Gastrocnemius medialis (tissue), 4 donors: ENCODE results near the gene SULF2. TPM values are rescaled to one million over a fixed set of nuclear protein-coding genes. Genes with fewer than 3 reads are reported as not detected.

Experiments
- ATAC-seq, 2 donors: fragments of 150-250 bp; one replicate each; pipeline ENCODE4 v1.9.1; 2016
- DNase-seq, 2 donors: peaks; one replicate each; pipeline ENCODE4 v3.0.0-alpha.2; 2019
- H3K27ac ChIP-seq, 4 donors: fragments of 200-600 bp; sonication (generic); 1 replicate in 1 of 4; 2 replicates in 3 of 4; pipeline ENCODE4 v1.5.1; 2016 to 2018; ENCODE audit warnings: mild to moderate bottlenecking in 2 of 4, moderate library complexity in 1 of 4
- H3K27me3 ChIP-seq, 3 donors: fragments of 200-600 bp; sonication (generic) in 2 of 3; 1 replicate in 1 of 3; 2 replicates in 2 of 3; pipeline versions ENCODE4 v1.5.1 to v1.6.0; 2016 to 2019; ENCODE audit warnings: mild to moderate bottlenecking in 1 of 3, moderate library complexity in 1 of 3
- H3K36me3 ChIP-seq, 2 donors: fragments of 200-600 bp; sonication (generic) in 1 of 2; one replicate each; pipeline ENCODE4 v1.5.1; 2017 to 2018
- H3K4me1 ChIP-seq, 2 donors: fragments of 200-600 bp; sonication (generic) in 1 of 2; one replicate each; pipeline ENCODE4 v1.5.1; 2016 to 2017; ENCODE audit warnings: mild to moderate bottlenecking in 2 of 2
- H3K4me3 ChIP-seq, 4 donors: fragments of 200-600 bp; sonication (generic) in 3 of 4; 1 replicate in 1 of 4; 2 replicates in 3 of 4; pipeline ENCODE4 v1.5.1; 2016 to 2019; ENCODE audit warnings: mild to moderate bottlenecking in 2 of 4
- H3K9me3 ChIP-seq, 3 donors: fragments of 200-600 bp; sonication (generic) in 2 of 3; 1 replicate in 1 of 3; 2 replicates in 2 of 3; pipeline ENCODE4 v1.5.1; 2016 to 2019
- CTCF ChIP-seq, 5 experiments: fragments of 450-650 bp in 3 of 5; fragments of 200-600 bp in 2 of 5; sonication (generic) in 2 of 5; IDR thresholded peaks in 4 of 5; conservative IDR thresholded peaks in 1 of 5; 1 replicate in 4 of 5; 2 replicates in 1 of 5; pipeline ENCODE4 v1.5.1; 2016 to 2019; ENCODE audit warnings: antibody characterized with exemption in 5 of 5, mild to moderate bottlenecking in 3 of 5, moderate library complexity in 3 of 5
- POLR2A ChIP-seq, 2 donors: fragments of 450-650 bp; IDR thresholded peaks; one replicate each; pipeline ENCODE4 v1.6.1; 2017; ENCODE audit warnings: antibody characterized with exemption in 2 of 2, mild to moderate bottlenecking in 2 of 2, moderate library complexity in 2 of 2
- in situ Hi-C, 4 donors: fragments of 200-750 bp; cut with MboI; loops; one replicate each; pipeline versions ENCODE4 v1.15.0 to v1.8.0; 2017; ENCODE audit warnings: low sequenced_read_pairs in 4 of 4
- intact Hi-C: fragments of 100-400 bp; cut with DNase I; formaldehyde crosslinking; loops from one replicate; pipeline ENCODE4 v1.15.1; 2023; ENCODE audit warnings: low total_unique reads
- total RNA-seq, 4 donors: library from RNA; depleted of rRNA; stranded (reverse); fragments of >200 nt; gene quantifications; one replicate each; pipeline versions ENCODE4 v1.1.0 to v1.2.3, GENCODE V29; 2016

Gene SULF2
- total RNA-seq, 4 donors from 2014 or later, result 9.8 to 18.8 (median 16.8) TPM

- Histone ChIP-seq H3K27me3 (no peaks in the 10 kb centered on the region), H3K36me3 (peaks cover 0 to 9% of the 10 kb centered on the region in 2 donors), H3K4me3 (no peak overlapping the region), H3K27ac (no peak overlapping the region), H3K4me1 (no peaks in the 10 kb centered on the region), H3K9me3 (no peaks in the 10 kb centered on the region)
- intact Hi-C loops (no loop called here), in situ Hi-C loops (no loop called here)
- ATAC-seq (no peak), DNase-seq (no peak)
- no peak for TF ChIP-seq POLR2A (IDR thresholded peaks at IDR 0.05)
- no peak for TF ChIP-seq CTCF (IDR thresholded peaks at IDR 0.05 in 4 of 5, conservative IDR thresholded peaks at IDR 0.05 in 1 of 5)
Measured at GRCh38 chr20:47659904-47660601, 125.2 kb downstream of the SULF2 start.

GRCh38 chr20:47656318-47656717, 129.0 kb downstream of the SULF2 start:
- no peak overlapping the region for H3K4me3 ChIP-seq
- H3K9me3 ChIP-seq, result no peaks in the 10 kb centered on the region
- DNase-seq, result no peak
- no peak for ATAC-seq
- no peak overlapping the region for H3K27ac ChIP-seq
- H3K27me3 ChIP-seq, result no peaks in the 10 kb centered on the region
- peaks cover 3 to 46% of the 10 kb centered on the region in 2 donors for H3K36me3 ChIP-seq
- in situ Hi-C loops, result no loop called here
- intact Hi-C loops, result no loop called here
- no peaks in the 10 kb centered on the region for H3K4me1 ChIP-seq
- no peak for TF ChIP-seq CTCF (IDR thresholded peaks at IDR 0.05 in 4 of 5, conservative IDR thresholded peaks at IDR 0.05 in 1 of 5)
- no peak for TF ChIP-seq POLR2A (IDR thresholded peaks at IDR 0.05)

GRCh38 chr20:47655635-47656034, 129.6 kb downstream of the SULF2 start:
- Histone ChIP-seq H3K36me3 (peaks cover 3 to 53% of the 10 kb centered on the region in 2 donors), H3K27me3 (no peaks in the 10 kb centered on the region), H3K27ac (no peak overlapping the region), H3K9me3 (no peaks in the 10 kb centered on the region), H3K4me1 (no peaks in the 10 kb centered on the region), H3K4me3 (no peak overlapping the region)
- intact Hi-C loops (no loop called here), in situ Hi-C loops (no loop called here)
- DNase-seq, result no peak
- no peak for TF ChIP-seq CTCF (IDR thresholded peaks at IDR 0.05 in 4 of 5, conservative IDR thresholded peaks at IDR 0.05 in 1 of 5)
- TF ChIP-seq POLR2A (IDR thresholded peaks at IDR 0.05), result no peak
- ATAC-seq, result no peak

- in situ Hi-C loops, result no loop called here
- Histone ChIP-seq H3K36me3 (peaks cover 3 to 65% of the 10 kb centered on the region in 2 donors), H3K27ac (no peak overlapping the region)
Measured at GRCh38 chr20:47654370-47654769, 130.9 kb downstream of the SULF2 start.

More at GRCh38 chr20:47654370-47654769, 130.9 kb downstream of the SULF2 start:
- Histone ChIP-seq H3K4me3 (no peak overlapping the region), H3K27me3 (no peaks in the 10 kb centered on the region), H3K9me3 (no peaks in the 10 kb centered on the region), H3K4me1 (no peaks in the 10 kb centered on the region)
- intact Hi-C loops, result no loop called here
- ATAC-seq (no peak), DNase-seq (no peak)
- TF ChIP-seq CTCF (IDR thresholded peaks at IDR 0.05 in 4 of 5, conservative IDR thresholded peaks at IDR 0.05 in 1 of 5) (no peak), POLR2A (IDR thresholded peaks at IDR 0.05) (no peak)
